IPS DF 19.7 (cell line): ENCODE results near the gene ALKBH2.
"Not testable (repeated sequence)": the region's sequence is repeated elsewhere in the genome, so short reads cannot be mapped to it uniquely, and the experiment has no call there.

Source experiments
- DNase-seq: peaks from one replicate; pipeline ENCODE4 v3.0.0-alpha.2; 2013; ENCODE audit warnings: low read depth, low spot score

The ALKBH2 gene

DNA sequence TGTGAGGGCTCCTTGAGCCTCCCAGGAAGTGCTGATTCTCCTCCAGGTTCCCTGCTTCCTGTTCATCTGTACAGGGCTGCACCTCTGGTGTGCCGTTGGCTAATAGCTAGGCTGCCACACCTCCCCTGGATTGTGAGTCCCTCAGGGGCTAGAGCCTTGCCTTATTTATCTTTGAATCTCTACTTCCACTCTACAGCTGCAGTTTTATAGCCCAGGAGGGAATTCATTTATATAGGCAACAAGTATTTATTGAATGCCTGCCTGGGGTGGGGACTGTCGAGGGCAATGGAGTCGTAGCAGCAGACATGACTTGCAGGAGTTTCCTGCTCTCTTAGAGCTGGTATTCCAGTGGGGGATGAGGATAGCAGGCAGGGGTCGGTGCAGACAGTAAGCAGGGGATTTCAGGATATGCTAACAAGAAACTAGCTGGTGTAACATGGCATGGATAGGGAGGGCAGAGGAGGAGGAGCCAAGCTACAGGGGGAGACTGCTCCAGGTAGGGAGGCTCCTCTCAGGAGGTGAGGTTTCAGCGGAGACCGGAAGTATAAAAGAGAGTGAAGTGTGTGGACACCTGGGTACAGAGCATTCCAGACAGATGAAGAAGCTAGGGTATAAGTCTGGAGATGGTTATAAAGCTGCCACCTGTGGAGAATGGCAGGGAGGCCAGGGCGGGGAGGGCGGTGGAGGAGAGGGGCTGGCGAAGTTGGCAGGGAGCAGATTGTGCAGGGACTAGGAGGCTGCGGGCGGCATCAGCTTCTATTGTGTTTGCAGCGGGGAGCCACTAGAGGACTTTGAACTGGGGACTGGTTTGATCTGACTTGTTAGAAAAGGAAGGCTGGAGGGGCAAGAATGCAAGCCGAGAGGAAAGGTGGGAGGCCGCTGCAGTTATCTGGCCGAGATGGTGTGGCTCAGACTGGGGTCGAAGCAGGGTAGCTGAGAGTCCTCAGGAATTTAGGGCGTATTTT is 23.7 kb downstream of the ALKBH2 start:
- peak; percentile 35 for DNase-seq

DNA sequence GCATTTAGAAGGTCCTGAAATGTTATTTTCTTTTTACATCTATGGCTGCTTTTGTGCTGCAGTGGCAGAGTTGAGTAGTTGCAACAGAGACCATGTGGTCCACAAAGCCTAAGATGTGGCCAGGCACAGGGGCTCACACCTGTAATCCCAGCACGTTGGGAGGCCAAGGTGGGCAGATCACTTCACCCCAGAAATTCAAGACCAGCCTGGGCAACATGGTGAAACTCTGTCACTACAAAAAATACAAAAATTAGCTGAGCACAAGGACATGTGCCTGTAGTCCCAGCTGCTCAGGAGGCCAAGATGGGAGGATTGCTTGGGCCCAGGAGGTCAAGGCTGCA is 27.4 kb downstream of the ALKBH2 start:
- DNase-seq: no peak

DNA sequence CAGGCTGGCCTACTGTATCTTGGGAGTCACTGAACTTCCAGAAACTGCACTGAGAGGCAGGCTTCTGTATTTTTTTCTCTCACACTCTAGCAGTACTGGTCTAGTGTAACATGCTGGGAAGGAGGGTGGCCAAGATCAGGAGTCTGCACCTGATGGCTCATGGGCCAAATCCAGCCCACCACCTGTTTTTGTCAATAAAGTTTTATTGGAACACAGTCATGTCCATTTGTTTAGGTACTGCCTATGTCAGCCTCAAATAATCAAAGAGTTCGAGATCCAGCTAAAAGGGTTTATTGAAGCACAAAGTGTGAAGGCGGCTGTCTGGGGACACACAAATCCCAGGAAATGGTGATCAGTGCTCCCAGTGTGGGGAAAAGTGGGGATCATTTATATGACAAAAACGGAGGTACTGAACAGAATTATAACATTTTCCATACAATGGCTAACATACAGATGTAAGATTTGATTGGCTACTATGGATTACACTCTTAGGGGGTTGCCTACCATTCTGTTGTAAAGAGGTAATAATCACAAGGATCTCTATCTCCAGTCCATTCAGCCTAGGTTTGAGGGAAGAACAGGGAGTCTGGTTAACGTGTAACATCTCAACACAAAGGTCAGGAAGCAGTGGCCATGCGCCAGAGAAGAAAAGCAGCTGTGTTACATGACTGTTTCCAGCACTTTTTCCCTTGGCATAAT is 28.0 kb downstream of the ALKBH2 start:
- no peak for DNase-seq

DNA sequence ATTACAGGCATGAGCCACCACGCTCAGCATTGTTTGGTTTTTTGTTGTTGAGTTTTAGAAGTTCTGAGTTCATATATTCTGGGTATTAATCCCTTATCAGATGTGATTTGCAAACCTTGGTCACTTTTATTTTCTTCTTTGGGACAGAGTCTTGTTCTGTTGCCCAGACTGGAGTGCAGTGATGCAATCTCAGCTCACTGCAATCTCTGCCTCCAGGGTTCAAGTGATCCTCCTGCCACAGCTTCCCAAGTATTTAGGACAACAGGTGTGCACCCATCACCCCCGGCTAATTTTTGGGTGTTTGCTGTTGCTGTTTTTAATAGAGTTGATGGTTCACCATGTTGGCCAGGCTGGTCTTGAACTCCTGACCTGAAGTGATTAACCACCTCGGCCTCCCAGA is 29.1 kb downstream of the ALKBH2 start:
- DNase-seq: no peak

DNA sequence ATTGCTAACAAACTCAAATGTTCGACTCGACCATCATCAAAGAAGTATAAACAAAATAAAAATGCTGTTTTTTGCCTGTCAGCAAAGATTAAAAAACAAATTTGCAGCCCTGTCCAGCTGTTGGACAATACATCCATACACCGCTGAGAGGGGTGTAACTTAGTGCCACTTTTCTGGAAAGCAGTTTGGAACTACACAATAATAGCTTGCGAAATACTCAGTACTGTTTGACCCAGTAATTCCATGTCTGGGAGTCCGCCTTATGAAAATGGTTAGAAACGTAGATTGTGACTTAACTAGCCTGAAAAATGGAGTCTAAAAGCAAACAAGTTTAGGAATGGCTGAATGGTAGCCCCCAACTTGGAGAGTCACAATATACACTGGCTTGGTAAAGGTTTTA is 34.5 kb downstream of the ALKBH2 start:
- DNase-seq: no peak

DNA sequence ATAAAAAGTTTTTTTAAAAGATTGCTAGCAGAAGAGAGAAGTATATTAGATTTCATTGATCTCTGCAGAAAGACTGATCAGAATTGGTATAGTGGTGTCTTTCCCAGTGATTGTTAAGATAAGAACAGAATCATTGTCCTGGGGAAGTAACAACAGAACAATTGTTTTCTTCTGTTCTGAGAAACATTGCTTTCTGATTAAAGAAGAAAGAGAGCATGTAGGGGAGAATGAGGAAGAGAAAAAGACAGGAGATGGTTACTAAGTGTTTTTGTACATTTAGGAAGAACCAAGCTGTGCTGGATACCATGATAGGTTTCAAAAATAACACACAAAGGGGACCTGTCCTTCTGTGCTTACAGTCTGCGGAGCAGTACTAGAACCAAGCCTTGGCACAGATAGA is 35.9 kb downstream of the ALKBH2 start:
- no peak for DNase-seq

DNA sequence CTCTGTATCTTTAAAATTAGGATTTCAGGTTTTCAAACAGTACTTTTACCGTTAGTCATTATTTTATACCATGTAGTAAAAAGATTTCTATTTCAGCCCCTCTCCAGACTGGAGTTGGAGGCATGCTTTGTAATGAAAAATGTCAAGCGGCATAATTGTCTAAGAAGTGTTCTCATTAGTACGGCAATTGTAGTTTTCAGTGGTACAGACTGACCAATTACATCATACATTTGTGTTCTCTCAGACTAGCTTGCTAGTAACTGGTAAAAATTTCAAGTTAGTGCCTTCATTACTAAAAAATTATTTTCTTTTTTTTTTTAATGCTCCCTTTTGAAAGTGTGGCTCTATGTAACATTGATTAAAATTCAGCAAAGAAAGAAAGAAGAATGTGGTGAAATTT is 36.4 kb downstream of the ALKBH2 start:
- DNase-seq: no peak

DNA sequence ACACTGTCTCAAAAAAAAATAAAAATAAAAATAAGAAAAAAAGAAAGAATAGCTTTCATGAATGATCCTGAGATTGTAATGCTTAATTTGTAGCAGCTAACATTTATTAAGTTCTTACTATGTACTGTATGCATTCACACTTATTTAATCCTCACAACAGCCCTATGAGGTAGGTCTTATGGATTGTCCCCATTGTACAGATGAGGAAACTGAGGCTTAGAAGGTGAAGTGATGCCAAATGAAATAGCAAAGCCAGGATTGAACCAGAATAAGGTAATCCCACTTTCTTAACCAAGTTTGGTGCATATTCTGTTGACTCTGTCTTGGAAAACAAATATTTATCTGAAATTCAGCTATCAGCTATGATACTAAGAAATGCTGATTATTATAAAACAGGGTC is 38.8 kb downstream of the ALKBH2 start:
- DNase-seq: no peak

DNA sequence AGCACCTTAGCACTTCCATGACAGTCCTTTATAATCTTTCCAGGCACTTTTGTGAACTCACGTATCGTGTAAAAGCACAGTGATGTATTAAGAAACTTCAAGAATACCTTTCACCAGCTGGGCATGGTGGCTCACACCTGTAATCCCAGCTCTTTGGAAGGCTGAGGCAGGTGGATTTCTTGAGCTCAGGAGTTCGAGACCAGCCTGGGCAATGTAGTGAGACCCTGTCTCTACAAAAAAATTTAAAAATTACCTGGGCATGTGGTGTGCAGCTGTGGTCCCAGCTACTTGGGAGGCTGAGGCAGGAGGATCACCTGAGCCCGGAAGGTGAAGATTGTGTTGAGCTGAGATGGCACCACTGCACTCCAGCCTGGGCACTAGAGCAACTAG is 39.2 kb downstream of the ALKBH2 start:
- not testable (repeated sequence) for DNase-seq

DNA sequence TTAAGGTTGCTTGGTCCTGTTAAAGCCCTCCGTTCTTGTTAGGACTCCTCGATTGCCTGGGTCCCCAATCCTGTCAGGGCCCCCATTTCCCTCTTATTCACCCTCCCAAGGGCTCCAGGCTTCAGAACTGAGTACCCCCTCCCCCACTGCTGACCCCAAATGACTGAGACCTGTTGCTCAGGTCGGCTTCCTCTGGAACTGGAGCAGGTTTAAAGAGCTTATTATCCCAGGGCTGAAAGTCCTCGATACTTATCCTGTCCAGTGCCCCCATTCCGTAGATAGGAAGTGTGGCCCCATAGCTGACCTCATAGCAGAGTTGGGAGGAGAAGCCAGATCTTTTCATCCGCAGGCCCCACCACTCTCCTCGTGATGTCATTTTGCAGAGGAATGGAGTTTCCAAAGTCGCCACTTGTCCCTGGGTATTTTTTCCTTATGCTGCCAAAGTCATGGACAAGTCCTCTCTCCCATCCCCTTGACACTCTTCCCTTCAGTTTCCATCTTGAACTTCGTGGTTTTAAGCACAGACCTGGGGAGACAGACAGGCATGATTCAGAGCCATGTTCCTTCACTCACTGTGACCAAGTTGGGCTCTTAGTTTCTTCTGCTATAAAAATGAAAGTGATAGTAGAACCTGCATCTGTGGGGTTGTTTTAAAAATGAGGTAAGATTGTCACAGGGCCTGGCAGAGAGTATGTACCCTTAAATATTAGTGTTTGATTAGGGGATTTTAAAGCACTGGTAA is 39.7 kb downstream of the ALKBH2 start:
- DNase-seq: no peak

DNA sequence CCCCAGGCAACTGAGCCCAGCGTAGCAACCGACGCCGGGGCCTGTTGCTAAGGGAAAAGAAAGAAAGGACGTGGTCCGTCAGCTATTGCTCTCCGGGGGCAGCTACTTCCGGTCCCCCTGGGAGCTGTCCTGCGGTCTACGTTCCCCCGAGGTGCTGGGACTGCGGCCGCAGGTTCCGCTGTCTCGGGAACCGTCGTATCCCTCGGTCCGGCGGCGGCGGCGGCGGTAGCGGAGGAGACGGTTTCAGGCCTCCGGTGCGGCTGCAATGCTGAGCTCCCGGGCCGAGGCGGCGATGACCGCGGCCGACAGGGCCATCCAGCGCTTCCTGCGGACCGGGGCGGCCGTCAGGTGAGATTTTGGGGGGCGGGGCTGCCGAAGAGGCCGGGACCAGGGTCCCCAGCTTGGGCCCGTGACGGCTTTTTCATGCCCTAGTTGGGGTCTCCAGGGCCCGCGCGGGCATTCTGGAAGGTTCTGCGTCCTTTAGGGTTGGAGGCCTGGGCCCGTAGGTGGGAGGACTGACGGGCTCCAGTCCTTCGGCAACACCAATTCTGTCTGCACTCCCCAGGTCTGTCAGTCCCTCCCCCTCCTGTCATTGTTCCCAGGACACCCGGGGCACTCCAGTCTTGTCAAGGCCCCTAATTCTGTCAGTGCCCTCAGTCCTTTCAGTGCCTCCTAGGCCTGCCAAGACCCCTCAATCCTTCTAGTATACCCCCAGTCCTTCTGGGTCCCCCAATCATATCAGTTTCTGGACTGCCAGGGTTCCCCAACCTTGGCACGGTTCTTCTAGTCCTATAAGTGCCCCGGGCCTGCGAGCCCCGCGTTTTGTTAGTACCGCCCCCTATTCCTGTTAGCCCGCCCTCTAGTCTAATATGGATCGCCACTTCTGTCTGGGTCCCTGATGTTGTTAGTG is 40.6 kb downstream of the ALKBH2 start, which contains the start of gene USP30:
USP30 (plus strand) TSS at position 163 of the 910 bp plus-strand sequence; CDS start at position 266, 103 bp downstream.
- DNase-seq: no peak

DNA sequence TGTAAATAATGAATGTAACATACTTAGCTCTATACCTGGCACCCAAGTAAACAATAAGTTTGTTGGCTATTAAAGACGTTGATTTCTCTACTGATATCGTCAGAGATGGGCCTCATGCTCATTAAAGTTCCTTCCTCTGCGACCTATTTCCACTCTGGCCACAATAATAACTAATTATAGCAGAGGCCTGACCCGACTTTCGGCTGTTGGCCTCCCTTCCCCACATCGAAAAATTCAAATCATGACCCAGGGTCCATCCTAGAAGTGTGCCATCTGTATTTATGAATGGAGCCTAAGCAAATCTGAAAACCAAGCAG is 41.2 kb downstream of the ALKBH2 start:
- no peak for DNase-seq

DNA sequence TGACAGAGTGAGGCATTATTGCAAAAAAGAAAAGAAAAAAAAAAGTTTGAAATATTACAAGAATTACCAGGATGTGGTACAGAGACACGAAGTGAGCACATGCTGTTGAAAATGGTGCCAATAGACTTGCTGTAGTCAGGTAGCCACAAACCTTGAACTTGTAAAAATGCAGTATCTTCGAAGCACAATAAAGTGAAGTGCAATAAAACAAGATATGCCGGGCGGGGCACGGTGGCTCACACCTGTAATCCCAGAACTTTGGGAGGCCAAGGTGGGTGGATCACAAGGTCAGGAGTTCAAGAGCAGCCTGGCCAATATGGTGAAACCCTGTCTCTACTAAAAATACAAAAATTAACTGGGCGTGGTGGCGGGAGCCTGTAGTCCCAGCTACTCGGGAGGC is 43.5 kb downstream of the ALKBH2 start:
- not testable (repeated sequence) for DNase-seq

DNA sequence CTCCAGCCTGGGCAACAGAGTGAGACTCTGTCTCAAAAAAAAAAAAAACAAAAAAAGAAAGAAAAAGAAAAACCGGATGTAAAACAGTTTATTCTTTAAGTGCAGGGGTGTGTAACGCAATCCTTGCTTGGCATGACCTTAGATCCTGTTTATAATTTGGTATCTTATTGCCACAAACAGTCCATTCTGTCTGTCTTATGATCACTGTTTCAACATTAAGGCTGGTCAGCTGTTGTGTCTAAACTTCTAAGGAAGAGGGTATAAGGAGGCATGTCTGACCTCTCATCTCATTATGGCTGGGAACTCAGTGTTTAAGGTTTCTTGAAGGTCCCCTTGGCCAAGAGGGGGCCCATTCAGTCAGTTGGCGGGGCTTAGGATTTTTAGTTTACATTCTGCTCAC is 44.6 kb downstream of the ALKBH2 start:
- DNase-seq: not testable (repeated sequence)

DNA sequence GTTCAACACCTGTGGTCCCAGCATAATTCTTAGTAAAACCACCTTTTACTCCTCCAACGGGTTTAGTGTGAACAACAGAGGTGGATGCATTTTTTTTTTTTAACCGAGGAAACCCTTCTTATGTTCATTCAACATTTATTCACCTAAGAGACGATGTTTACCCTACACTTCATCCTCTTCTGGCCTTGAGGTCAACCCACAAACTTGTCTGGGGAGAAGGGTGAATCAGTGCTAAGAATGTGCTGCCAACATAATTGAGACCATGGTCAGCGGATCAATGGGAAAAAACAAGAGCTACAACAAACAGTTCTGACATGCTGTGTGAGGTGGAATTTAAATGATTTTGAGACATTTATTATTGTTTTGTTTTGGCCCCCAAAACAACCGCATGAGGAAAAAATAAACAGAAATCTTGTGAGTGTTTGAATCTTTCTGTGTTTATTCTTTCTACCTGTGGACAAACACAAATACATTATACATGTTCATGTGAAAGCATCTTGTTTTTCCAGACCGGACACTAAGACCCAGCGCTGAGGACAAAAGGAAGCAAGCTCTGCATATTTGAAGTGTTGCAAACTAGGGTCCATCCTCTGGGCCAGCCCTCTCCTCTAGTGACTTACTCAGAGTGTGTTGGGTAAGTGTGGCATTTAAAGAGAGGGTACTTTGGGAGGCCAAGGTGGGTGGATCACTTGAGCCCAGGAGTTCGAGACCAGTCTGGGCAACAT is 46.0 kb downstream of the ALKBH2 start:
- no peak for DNase-seq

DNA sequence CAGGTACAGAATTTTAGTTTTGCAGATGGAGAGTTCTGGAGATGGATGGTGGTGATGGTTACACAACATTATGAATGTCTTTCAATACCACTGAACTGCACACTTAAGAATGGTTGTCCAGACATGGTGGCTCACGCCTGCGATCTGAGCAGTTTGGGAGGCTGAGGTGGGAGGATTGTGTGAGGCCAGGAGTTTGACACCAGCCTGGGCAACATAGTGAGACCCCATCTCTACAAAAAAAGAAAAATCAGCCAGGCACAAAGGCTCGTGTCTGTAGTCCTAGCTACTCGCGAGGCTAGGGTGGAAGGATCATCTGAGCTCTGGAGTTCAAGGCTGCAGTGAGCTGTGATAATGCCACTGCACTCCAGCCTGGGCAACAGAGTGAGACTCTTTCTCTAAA is 49.0 kb downstream of the ALKBH2 start:
- no peak for DNase-seq
